HUDEP-2 (cell line): ENCODE data around the gene OGFOD1.

Experiments
- DNase-seq, 76 experiments: peaks; one replicate each; lab custom pipeline; 2025; ENCODE audit not compliant: unreplicated experiment in 76 of 76; lab: John Stamatoyannopoulos, UW

Gene OGFOD1

GRCh38 chr16:56425439-56425832 is 25.9 kb upstream of the OGFOD1 start, which contains the start of gene AMFR:
Gene AMFR, minus strand, starts transcription at chr16:56425545. Its CDS starts 218 bp downstream, at chr16:56425327.
- DNase-seq, result peak in 58 of 76 experiments; percentile 4 to 75 (median 46)

GRCh38 chr16:56426585-56426984 is 24.8 kb upstream of the OGFOD1 start:
- no peak for DNase-seq

DNA sequence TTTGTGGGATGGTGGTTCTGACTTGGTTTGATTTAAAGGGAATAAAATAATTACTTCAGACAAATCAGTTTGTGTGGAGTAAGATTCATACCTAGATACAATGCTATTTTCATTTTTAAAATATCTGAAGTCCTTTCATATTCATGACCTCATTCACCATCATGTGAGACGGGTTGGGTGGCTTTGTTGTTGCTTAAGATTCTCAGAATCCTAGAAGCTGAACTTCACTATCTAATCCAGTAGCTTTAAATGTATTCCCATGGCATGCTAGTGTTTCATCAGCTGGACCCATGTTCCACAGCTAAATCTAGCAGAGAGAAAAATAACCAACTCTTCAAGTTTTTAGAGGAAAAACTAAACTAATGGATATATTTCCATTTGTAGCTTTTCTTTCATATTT is 23.3 kb upstream of the OGFOD1 start:
- DNase-seq, result no peak

DNA sequence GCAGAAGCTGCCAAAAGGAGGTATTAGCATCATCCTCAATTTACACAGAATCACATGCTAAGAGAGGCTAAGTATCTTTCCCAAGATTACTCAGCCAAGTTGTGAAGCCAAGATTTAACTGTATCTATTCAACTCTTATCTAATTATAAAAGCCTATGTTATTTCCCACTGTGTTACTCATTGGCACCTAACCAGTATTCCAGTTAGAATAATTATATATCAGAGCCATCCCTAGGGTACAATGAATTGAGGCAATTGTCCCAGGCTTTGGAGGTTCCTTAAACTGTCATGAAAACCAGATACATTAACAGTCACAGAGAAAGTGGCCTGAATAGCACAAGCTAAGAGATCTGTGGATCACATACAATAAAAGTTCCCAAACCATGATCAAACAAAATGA is 15.1 kb upstream of the OGFOD1 start:
- no peak for DNase-seq

DNA sequence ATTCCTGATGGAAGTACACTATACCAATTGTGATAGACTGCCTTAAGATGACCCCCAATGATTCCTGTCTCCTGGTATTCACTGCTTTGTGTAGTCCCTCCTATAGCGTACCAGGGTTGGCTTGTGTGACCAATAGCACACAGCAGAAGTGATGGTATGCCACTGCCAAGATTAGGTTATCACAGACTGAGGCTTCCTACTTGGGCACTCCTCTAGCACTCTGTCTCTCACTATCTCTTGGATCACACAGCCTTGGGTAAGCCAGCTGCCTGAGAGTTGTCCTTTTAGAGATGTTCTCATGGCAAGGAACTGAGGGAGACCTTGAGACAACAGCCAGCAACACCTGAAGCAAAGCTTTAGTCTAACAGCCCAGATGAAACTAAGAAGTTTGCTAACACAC is 13.3 kb upstream of the OGFOD1 start:
- DNase-seq, result peak in 64 of 76 experiments; percentile 13 to 81 (median 44)

GRCh38 chr16:56447286-56447685 is 4.1 kb upstream of the OGFOD1 start:
- DNase-seq, result no peak

- DNase-seq, result no peak
Observed at GRCh38 chr16:56448005-56448404, 3.3 kb upstream of the OGFOD1 start.

GRCh38 chr16:56450275-56450985 is 924 bp upstream of the OGFOD1 start:
- DNase-seq, result peak in 1 of 76 experiments; percentile 10

- DNase-seq, result peak in 17 of 76 experiments; percentile 11 to 70 (median 50)
Observed at GRCh38 chr16:56451753-56452689, 667 bp downstream of the OGFOD1 start.

GRCh38 chr16:56457927-56458470 is 6.6 kb downstream of the OGFOD1 start:
- DNase-seq, result no peak

DNA sequence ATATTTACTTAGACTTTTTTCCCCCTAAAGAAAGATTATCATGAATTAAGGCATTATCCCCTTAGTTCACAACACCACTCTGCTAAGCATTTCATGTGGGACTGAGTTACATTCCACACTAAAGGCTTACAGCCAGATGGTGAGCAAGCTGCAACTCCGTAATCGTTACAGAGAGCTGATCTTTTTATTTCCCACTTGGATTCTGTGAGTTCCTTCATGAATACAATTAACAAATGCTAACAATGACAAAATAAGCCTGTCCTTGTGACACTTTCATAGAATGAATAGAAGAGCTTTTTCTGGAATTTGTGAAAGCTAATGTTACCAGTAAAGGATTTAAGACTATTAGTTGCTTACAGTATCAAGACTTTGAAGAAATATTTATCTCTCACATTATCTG is 8.7 kb downstream of the OGFOD1 start:
- DNase-seq, result no peak

DNA sequence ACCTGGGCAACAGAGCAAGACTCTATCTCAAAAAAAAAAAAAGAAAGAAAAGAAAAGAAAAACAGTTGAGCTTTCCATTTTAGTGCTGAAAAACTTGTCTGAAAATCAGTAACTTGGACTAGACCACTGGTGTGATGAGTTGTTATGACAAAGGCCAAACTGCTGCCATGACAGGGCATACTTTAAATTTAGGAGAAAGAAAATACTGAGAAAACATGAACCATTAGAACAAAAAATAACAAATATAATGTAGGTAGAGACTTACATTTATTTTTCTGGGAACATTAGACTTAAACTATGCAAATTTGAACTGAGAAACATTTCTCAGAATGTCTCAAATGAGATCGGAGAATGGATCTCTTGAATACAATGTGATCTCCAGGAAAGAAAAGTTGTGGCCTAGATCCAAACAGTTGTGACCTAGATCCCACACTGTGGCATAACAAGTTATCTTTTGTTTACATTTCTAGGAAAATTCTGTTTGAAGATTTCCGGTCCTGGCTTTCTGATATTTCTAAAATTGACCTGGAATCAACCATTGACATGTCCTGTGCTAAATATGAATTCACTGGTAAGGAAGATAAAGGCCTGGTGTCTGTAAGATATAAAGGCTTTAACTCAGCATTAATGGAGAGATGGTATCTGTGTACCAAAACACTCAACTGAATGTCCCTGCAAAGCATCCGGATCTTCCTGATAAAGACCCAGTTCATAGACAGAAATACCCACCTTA is 10.9 kb downstream of the OGFOD1 start:
- DNase-seq, result peak in 37 of 76 experiments; percentile 3 to 89 (median 58)

- no peak for DNase-seq
Observed at GRCh38 chr16:56463153-56463552, 11.8 kb downstream of the OGFOD1 start.

GRCh38 chr16:56466344-56466743 is 15.0 kb downstream of the OGFOD1 start:
- no peak for DNase-seq

GRCh38 chr16:56468800-56469199 is 17.4 kb downstream of the OGFOD1 start:
- DNase-seq, result no peak

DNA sequence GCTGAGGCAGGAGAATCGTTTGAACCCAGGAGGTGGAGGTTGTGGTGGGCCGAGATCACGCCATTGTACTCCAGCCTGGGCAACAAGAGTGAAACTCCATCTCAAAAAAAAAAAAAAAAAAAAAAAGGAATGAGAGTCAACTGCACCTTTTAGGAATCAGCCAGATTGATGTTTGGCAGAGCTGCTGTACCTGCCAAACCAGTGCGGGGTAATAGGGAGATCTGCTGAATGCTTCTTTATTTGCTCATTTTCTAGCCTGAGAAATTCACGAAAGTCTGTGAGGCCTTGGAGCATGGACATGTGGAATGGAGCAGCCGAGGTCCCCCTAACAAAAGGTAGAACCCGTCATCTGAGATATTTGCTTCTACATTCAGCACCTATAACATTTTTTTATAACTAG is 18.4 kb downstream of the OGFOD1 start:
- DNase-seq, result no peak

GRCh38 chr16:56470232-56470631 is 18.9 kb downstream of the OGFOD1 start:
- no peak for DNase-seq

GRCh38 chr16:56470666-56471065 is 19.3 kb downstream of the OGFOD1 start:
- DNase-seq, result no peak

- DNase-seq, result no peak
Observed at GRCh38 chr16:56475201-56475600, 23.8 kb downstream of the OGFOD1 start.

GRCh38 chr16:56477096-56477878 is 25.9 kb downstream of the OGFOD1 start:
- DNase-seq, result peak in 2 of 76 experiments; percentile 4
